ENCODE results near the gene MAML1.

GRCh38 chr5:179746872-179747271 is 14.2 kb downstream of the MAML1 start:
- TF ChIP-seq CTCF (IDR thresholded peaks at IDR 0.05) (no peak), ATF2 (CRISPR knock-in tag; IDR thresholded peaks at IDR 0.05; ENCODE audit: borderline replicate concordance, low read depth) (no peak), NFATC4 (CRISPR knock-in tag; IDR thresholded peaks at IDR 0.05) (no peak), TCF7 (CRISPR knock-in tag; IDR thresholded peaks at IDR 0.05; ENCODE audit: low read depth) (no peak), NR2C2 (CRISPR knock-in tag; IDR thresholded peaks at IDR 0.05) (no peak), NFE2L1 (CRISPR knock-in tag; IDR thresholded peaks at IDR 0.05) (no peak), FOXP4 (CRISPR knock-in tag; IDR thresholded peaks at IDR 0.05) (no peak)

All from WTC11 (cell line).